Muscle of leg (tissue), 11 donors: Measurements from ENCODE around the gene CGNL1. TPM values are rescaled to one million over a fixed set of nuclear protein-coding genes. Genes with fewer than 3 reads are reported as not detected.
A peak's percentile ranks its signal among the peaks of the same experiment; 100 is the strongest.

Experiments used
- DNase-seq: peaks from one replicate; pipeline ENCODE4 v3.0.0; 2013
- H3K27ac ChIP-seq: one replicate; pipeline ENCODE4 v1.5.1; 2013; ENCODE audit warnings: mild to moderate bottlenecking, low read length, control low read depth
- H3K27me3 ChIP-seq: one replicate; pipeline ENCODE4 v1.6.1; 2013; ENCODE audit warnings: low read length; ENCODE audit not compliant: control insufficient read depth, insufficient read depth
- H3K36me3 ChIP-seq: one replicate; pipeline ENCODE4 v1.6.1; 2013; ENCODE audit warnings: low read length; ENCODE audit not compliant: control insufficient read depth, insufficient read depth
- H3K4me1 ChIP-seq: one replicate; pipeline ENCODE4 v1.6.1; 2013; ENCODE audit warnings: low read length; ENCODE audit not compliant: control insufficient read depth, insufficient read depth
- H3K4me3 ChIP-seq: one replicate; pipeline ENCODE4 v1.5.1; 2013; ENCODE audit warnings: low read length, control low read depth
- H3K9me3 ChIP-seq: replicated peaks from 2 replicates; pipeline ENCODE4 v1.6.1; 2013; ENCODE audit warnings: low read depth, low read length; ENCODE audit not compliant: control insufficient read depth
- WGBS: methylation state at CpG from one replicate; pipeline ENCODE4 v1.1.5; 2013; ENCODE audit warnings: missing lambda C conversion rate; ENCODE audit not compliant: insufficient coverage; 5-methylcytosine and 5-hydroxymethylcytosine counted together
- polyA plus RNA-seq, 8 donors: library from polyadenylated mRNA; unstranded; fragments of 120-200 nt; gene quantifications; one replicate each; pipeline versions ENCODE4 v1.2.1 to v1.2.3, GENCODE V29; 2013; ENCODE audit warnings: inconsistent platforms in 1 of 8, low replicate concordance in 1 of 8; ENCODE audit not compliant: insufficient read length in 8 of 8, insufficient read depth in 1 of 8
- total RNA-seq: library from RNA; stranded (reverse); fragments of 120-200 nt; gene quantifications from one replicate; pipeline ENCODE4 v1.2.4, GENCODE V29; 2013

CGNL1 gene
- total and polyA plus RNA-seq, 9 donors: 6.3 to 13.7 (median 9.5) TPM

DNA sequence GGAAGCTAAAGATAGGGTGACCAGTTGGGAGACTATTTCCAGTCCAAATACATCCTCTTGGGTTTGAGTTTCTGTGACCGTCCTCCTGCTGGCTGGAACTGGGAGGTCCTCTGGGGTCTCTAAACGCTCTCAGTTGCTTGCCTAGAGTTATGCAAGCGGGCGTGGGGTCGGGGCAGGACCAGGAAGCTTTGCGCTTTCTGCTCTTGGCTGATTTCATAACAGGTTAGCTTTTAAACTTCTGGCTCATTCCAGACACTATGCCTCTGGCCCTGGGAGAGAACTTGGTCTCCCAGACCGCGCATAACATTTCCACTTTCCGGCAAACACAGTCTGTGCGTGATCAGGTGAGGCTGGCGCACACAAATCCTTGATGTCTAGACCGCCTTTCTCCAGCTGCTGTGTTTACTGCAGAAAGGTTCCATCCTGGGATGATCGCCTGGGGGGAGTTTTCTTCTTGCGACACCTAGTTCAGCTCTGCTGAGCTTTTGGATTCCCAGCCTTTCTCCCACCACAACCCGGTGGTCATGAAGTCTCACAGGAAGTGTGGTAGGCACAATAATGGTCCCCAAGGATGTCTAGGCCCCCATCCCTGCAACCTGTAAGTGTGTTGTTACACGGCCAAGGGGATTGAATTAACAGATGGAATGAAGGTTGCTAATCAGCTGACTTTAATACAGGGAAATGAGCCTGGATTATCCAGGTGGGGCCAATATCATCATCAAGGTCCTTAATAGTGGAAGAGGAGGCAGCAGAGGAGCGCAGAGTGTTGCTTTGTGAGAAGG is 23.6 kb upstream of the CGNL1 start:
- DNase-seq: no peak
- Histone ChIP-seq H3K9me3 (no peaks in the 10 kb centered on the region), H3K4me3 (no peak overlapping the region), H3K27me3 (peaks cover 10% of the 10 kb centered on the region), H3K4me1 (peaks cover 20% of the 10 kb centered on the region), H3K27ac (no peak overlapping the region), H3K36me3 (no peaks in the 10 kb centered on the region)
- 81% methylated on average over 14 of the region's 17 CpGs for WGBS

DNA sequence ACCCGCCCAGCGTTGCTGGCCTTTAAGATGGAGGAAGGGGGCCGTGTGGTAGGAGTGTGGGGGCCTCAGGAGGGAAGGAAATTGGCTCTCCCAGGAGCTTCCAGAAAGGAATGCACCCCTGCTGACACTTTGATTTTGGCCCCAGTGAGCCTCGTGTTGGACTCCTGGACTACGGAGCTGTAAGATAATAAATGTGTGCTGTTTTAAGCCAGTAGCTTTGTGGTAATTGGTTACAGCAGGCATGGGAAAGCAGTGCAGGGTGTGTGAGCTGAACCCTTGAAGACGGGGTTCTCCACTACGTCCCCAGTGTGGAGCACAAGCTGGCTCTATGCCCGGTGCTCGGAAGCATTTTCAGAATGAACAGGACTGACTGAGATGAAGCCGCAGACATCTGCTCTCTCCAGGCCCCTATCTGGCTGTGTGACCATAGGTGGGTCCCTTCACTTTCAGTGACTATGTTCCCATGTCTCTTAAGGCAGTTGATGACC is 22.9 kb upstream of the CGNL1 start:
- peaks cover 10% of the 10 kb centered on the region for H3K27me3 ChIP-seq
- H3K4me3 ChIP-seq: no peak overlapping the region
- H3K36me3 ChIP-seq: no peaks in the 10 kb centered on the region
- H3K4me1 ChIP-seq: peaks cover 20% of the 10 kb centered on the region
- H3K27ac ChIP-seq: no peak overlapping the region
- H3K9me3 ChIP-seq: no peaks in the 10 kb centered on the region
- 39% methylated on average over 10 of the region's 10 CpGs for WGBS
- DNase-seq: peak; percentile 45

- Histone ChIP-seq H3K4me1 (peaks cover 20% of the 10 kb centered on the region), H3K36me3 (no peaks in the 10 kb centered on the region), H3K27me3 (peaks cover 10% of the 10 kb centered on the region), H3K4me3 (no peak overlapping the region), H3K27ac (no peak overlapping the region), H3K9me3 (no peaks in the 10 kb centered on the region)
- DNase-seq: no peak
- 81% methylated on average over 5 of the region's 7 CpGs for WGBS
Measured at GRCh38 chr15:57354436-57355123, 21.7 kb upstream of the CGNL1 start.

GRCh38 chr15:57355259-57355658 is 21.0 kb upstream of the CGNL1 start:
- Histone ChIP-seq H3K27ac (no peak overlapping the region), H3K4me1 (peaks cover 20% of the 10 kb centered on the region), H3K9me3 (no peaks in the 10 kb centered on the region), H3K27me3 (peaks cover 10% of the 10 kb centered on the region), H3K4me3 (no peak overlapping the region), H3K36me3 (no peaks in the 10 kb centered on the region)
- 95% methylated on average over 4 of the region's 8 CpGs for WGBS
- no peak for DNase-seq

DNA sequence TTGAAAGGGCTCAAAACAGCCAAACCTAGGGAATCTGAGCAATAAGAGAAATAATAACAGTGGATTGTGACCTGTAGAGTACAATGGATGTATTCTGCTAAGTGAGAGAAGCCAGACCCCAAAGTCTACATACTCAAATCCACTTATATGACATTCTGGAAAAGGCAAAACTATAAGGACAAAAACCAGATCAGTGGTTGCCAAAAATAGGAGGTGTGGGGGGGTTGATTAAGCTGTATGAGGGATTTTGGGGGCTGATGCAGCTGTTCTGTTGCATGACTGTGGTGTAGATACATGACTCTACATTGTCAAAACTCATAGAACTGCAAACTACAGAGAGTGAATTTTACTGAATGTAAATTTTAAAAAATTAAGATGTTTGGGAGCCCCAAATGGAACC is 20.1 kb upstream of the CGNL1 start:
- DNase-seq: no peak
- H3K4me1 ChIP-seq: peaks cover 20% of the 10 kb centered on the region
- no peaks in the 10 kb centered on the region for H3K9me3 ChIP-seq
- H3K36me3 ChIP-seq: no peaks in the 10 kb centered on the region
- no peak overlapping the region for H3K4me3 ChIP-seq
- H3K27me3 ChIP-seq: peaks cover 10% of the 10 kb centered on the region
- no peak overlapping the region for H3K27ac ChIP-seq

DNA sequence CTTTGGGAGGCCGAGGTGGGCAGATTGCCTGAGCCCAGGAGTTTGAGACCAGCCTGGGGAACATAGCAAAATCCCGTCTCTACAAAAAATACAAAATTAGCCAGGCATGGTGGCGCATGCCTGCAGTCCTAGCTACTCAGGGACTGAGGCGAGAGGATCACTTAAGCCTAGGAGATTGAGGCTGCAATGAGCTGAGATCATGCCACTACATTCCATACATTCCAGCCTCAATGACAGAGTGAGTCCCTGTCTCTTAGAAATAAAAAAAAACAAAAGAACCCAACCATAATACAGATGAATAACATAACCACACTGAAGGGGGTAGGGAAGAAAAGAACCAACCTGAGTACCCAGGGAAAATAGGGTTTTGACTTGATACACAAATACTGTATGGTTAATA is 19.7 kb upstream of the CGNL1 start:
- Histone ChIP-seq H3K36me3 (no peaks in the 10 kb centered on the region), H3K9me3 (no peaks in the 10 kb centered on the region), H3K4me3 (no peak overlapping the region), H3K27me3 (peaks cover 10% of the 10 kb centered on the region), H3K27ac (no peak overlapping the region), H3K4me1 (peaks cover 17% of the 10 kb centered on the region)
- DNase-seq: no peak
- WGBS: 67% methylated on average over 1 of the region's 4 CpGs

- H3K27me3 ChIP-seq: peaks cover 10% of the 10 kb centered on the region
- H3K4me1 ChIP-seq: peaks cover 9% of the 10 kb centered on the region
- H3K36me3 ChIP-seq: no peaks in the 10 kb centered on the region
- H3K27ac ChIP-seq: no peak overlapping the region
- no peak overlapping the region for H3K4me3 ChIP-seq
- DNase-seq: no peak
- H3K9me3 ChIP-seq: no peaks in the 10 kb centered on the region
- WGBS: no CpG with 5 or more reads among the region's 1 CpG
Measured at GRCh38 chr15:57357799-57358198, 18.5 kb upstream of the CGNL1 start.

GRCh38 chr15:57358571-57358970 is 17.7 kb upstream of the CGNL1 start:
- peaks cover 7% of the 10 kb centered on the region for H3K4me1 ChIP-seq
- H3K4me3 ChIP-seq: no peak overlapping the region
- no peak overlapping the region for H3K27ac ChIP-seq
- peaks cover 9% of the 10 kb centered on the region for H3K27me3 ChIP-seq
- no peaks in the 10 kb centered on the region for H3K9me3 ChIP-seq
- H3K36me3 ChIP-seq: no peaks in the 10 kb centered on the region
- DNase-seq: no peak
- no CpG with 5 or more reads among the region's 2 CpGs for WGBS

GRCh38 chr15:57363661-57364060 is 12.6 kb upstream of the CGNL1 start:
- Histone ChIP-seq H3K4me1 (no peaks in the 10 kb centered on the region), H3K36me3 (no peaks in the 10 kb centered on the region), H3K4me3 (no peak overlapping the region), H3K27me3 (no peaks in the 10 kb centered on the region), H3K27ac (no peak overlapping the region), H3K9me3 (no peaks in the 10 kb centered on the region)
- WGBS: no CpG with 5 or more reads among the region's 1 CpG
- DNase-seq: no peak

- 67% methylated on average over 7 of the region's 9 CpGs for WGBS
- no peaks in the 10 kb centered on the region for H3K9me3 ChIP-seq
- H3K4me1 ChIP-seq: no peaks in the 10 kb centered on the region
- no peaks in the 10 kb centered on the region for H3K36me3 ChIP-seq
- DNase-seq: peak; percentile 63
- H3K27me3 ChIP-seq: no peaks in the 10 kb centered on the region
- no peak overlapping the region for H3K27ac ChIP-seq
- no peak overlapping the region for H3K4me3 ChIP-seq
Measured at GRCh38 chr15:57364282-57365007, 11.9 kb upstream of the CGNL1 start.
